ENCODE results near the gene BTC.
"Not testable (repeated sequence)": the region's sequence is repeated elsewhere in the genome, so short reads cannot be mapped to it uniquely, and the experiment has no call there.

Gene BTC

GRCh38 chr4:74794382-74795010 is at the start of gene BTC:
Gene BTC (minus strand): TSS chr4:74794523. CDS start chr4:74794325, 198 bp downstream.
- in situ Hi-C loops (cut with MboI; ENCODE audit: low pct_unique_long_range_greater_than_20kb, low sequenced_read_pairs) = no loop called here
- no peak for DNase-seq

- DNase-seq = no peak
- in situ Hi-C loops (cut with MboI; ENCODE audit: low pct_unique_long_range_greater_than_20kb, low sequenced_read_pairs) = no loop called here
Observed at GRCh38 chr4:74840936-74841509, 46.7 kb upstream of the BTC start.

- DNase-seq = no peak
- in situ Hi-C loops (cut with MboI; ENCODE audit: low pct_unique_long_range_greater_than_20kb, low sequenced_read_pairs) = no loop called here
Observed at GRCh38 chr4:74838746-74839370, 44.5 kb upstream of the BTC start.

GRCh38 chr4:74830928-74831327 is 36.6 kb upstream of the BTC start:
- DNase-seq = peak; percentile 5
- in situ Hi-C loops (cut with MboI; ENCODE audit: low pct_unique_long_range_greater_than_20kb, low sequenced_read_pairs) = no loop called here

GRCh38 chr4:74823194-74823593 is 28.9 kb upstream of the BTC start:
- in situ Hi-C loops (cut with MboI; ENCODE audit: low pct_unique_long_range_greater_than_20kb, low sequenced_read_pairs) = no loop called here
- no peak for DNase-seq

GRCh38 chr4:74822603-74823002 is 28.3 kb upstream of the BTC start:
- DNase-seq = no peak
- in situ Hi-C loops (cut with MboI; ENCODE audit: low pct_unique_long_range_greater_than_20kb, low sequenced_read_pairs) = no loop called here

GRCh38 chr4:74821541-74821940 is 27.2 kb upstream of the BTC start:
- DNase-seq = no peak
- in situ Hi-C loops (cut with MboI; ENCODE audit: low pct_unique_long_range_greater_than_20kb, low sequenced_read_pairs) = no loop called here

GRCh38 chr4:74814052-74814451 is 19.7 kb upstream of the BTC start:
- in situ Hi-C loops (cut with MboI; ENCODE audit: low pct_unique_long_range_greater_than_20kb, low sequenced_read_pairs) = no loop called here

GRCh38 chr4:74812056-74812455 is 17.7 kb upstream of the BTC start:
- in situ Hi-C loops (cut with MboI; ENCODE audit: low pct_unique_long_range_greater_than_20kb, low sequenced_read_pairs); DNase-seq: not testable (repeated sequence)

More at GRCh38 chr4:74814052-74814451, 19.7 kb upstream of the BTC start:
- DNase-seq = no peak

GRCh38 chr4:74805601-74806000 is 11.3 kb upstream of the BTC start:
- in situ Hi-C loops (cut with MboI; ENCODE audit: low pct_unique_long_range_greater_than_20kb, low sequenced_read_pairs) = no loop called here
- no peak for DNase-seq

- in situ Hi-C loops (cut with MboI; ENCODE audit: low pct_unique_long_range_greater_than_20kb, low sequenced_read_pairs) = no loop called here
- DNase-seq = no peak
Observed at GRCh38 chr4:74800310-74800709, 6.0 kb upstream of the BTC start.

- in situ Hi-C loops (cut with MboI; ENCODE audit: low pct_unique_long_range_greater_than_20kb, low sequenced_read_pairs) = no loop called here
- DNase-seq = no peak
Observed at GRCh38 chr4:74796631-74797030, 2.3 kb upstream of the BTC start.

GRCh38 chr4:74793757-74794381 is 454 bp downstream of the BTC start:
- in situ Hi-C loops (cut with MboI; ENCODE audit: low pct_unique_long_range_greater_than_20kb, low sequenced_read_pairs) = no loop called here
- no peak for DNase-seq

- DNase-seq = no peak
- in situ Hi-C loops (cut with MboI; ENCODE audit: low pct_unique_long_range_greater_than_20kb, low sequenced_read_pairs) = no loop called here
Observed at GRCh38 chr4:74790652-74791051, 3.7 kb downstream of the BTC start.

GRCh38 chr4:74789518-74789917 is 4.8 kb downstream of the BTC start:
- in situ Hi-C loops (cut with MboI; ENCODE audit: low pct_unique_long_range_greater_than_20kb, low sequenced_read_pairs) = no loop called here
- DNase-seq = no peak

GRCh38 chr4:74777531-74777930 is 16.8 kb downstream of the BTC start:
- DNase-seq = no peak
- in situ Hi-C loops (cut with MboI; ENCODE audit: low pct_unique_long_range_greater_than_20kb, low sequenced_read_pairs) = no loop called here

- no peak for DNase-seq
- in situ Hi-C loops (cut with MboI; ENCODE audit: low pct_unique_long_range_greater_than_20kb, low sequenced_read_pairs) = no loop called here
Observed at GRCh38 chr4:74772783-74773182, 21.5 kb downstream of the BTC start.

- in situ Hi-C loops (cut with MboI; ENCODE audit: low pct_unique_long_range_greater_than_20kb, low sequenced_read_pairs) = no loop called here
- no peak for DNase-seq
Observed at GRCh38 chr4:74772106-74772505, 22.2 kb downstream of the BTC start.

GRCh38 chr4:74770226-74770910 is 24.0 kb downstream of the BTC start:
- in situ Hi-C loops (cut with MboI; ENCODE audit: low pct_unique_long_range_greater_than_20kb, low sequenced_read_pairs) = no loop called here
- no peak for DNase-seq

Measured in KBM-7 (cell line).